Vagina (tissue), 2 donors: ENCODE measurements around the gene PPP1CC. TPM values are rescaled to one million over a fixed set of nuclear protein-coding genes. Genes with fewer than 3 reads are reported as not detected.
A peak's percentile ranks its signal among the peaks of the same experiment; 100 is the strongest.

ENCODE experiments used
- DNase-seq, 2 donors: peaks; one replicate each; pipeline ENCODE4 v3.0.0-alpha.2; 2017; ENCODE audit errors: extremely low spot score in 2 of 2
- H3K27ac ChIP-seq: fragments of 200-600 bp; sonication (generic); one replicate; pipeline ENCODE4 v1.5.1; 2019
- H3K27me3 ChIP-seq: fragments of 200-600 bp; sonication (generic); one replicate; pipeline ENCODE4 v1.5.1; 2019
- H3K36me3 ChIP-seq, 2 donors: fragments of 200-600 bp; sonication (generic); one replicate each; pipeline ENCODE4 v1.5.1; 2017 to 2019
- H3K4me1 ChIP-seq: fragments of 200-600 bp; sonication (generic); one replicate; pipeline ENCODE4 v1.5.1; 2019
- H3K4me3 ChIP-seq, 2 donors: fragments of 200-600 bp; sonication (generic); 1 replicate in 1 of 2; 2 replicates in 1 of 2; pipeline ENCODE4 v1.5.1; 2016 to 2019
- H3K9me3 ChIP-seq: fragments of 200-600 bp; sonication (generic); one replicate; pipeline ENCODE4 v1.5.1; 2019
- CTCF ChIP-seq, 3 experiments: fragments of 450-650 bp in 2 of 3; fragments of 200-600 bp in 1 of 3; sonication (generic) in 1 of 3; IDR thresholded peaks; one replicate each; pipeline ENCODE4 v1.5.1; 2017 to 2019; ENCODE audit warnings: antibody characterized with exemption in 3 of 3, mild to moderate bottlenecking in 2 of 3, moderate library complexity in 2 of 3
- POLR2A ChIP-seq, 2 donors: fragments of 450-650 bp; IDR thresholded peaks; one replicate each; pipeline ENCODE4 v1.6.1; 2017; ENCODE audit warnings: antibody characterized with exemption in 2 of 2, mild to moderate bottlenecking in 2 of 2, moderate library complexity in 2 of 2
- POLR2AphosphoS5 ChIP-seq, 2 donors: sonication (generic); formaldehyde crosslinking; IDR thresholded peaks; one replicate each; pipeline ENCODE4 v1.9.0; 2017; ENCODE audit warnings: antibody characterized with exemption in 2 of 2, mild to moderate bottlenecking in 2 of 2, low read depth in 1 of 2; ENCODE audit not compliant: insufficient read depth in 1 of 2
- intact Hi-C: fragments of 100-400 bp; cut with DNase I; formaldehyde crosslinking; loops from one replicate; pipeline ENCODE4 v1.15.1; 2023
- total RNA-seq: library from RNA; depleted of rRNA; stranded (reverse); fragments of >200 nt; gene quantifications from one replicate; pipeline ENCODE4 v1.2.3, GENCODE V29; 2016

PPP1CC gene
- total RNA-seq, 1 donor from 2014 or later: 87.9 TPM

GRCh38 chr12:110745542-110746284, 3.0 kb upstream of the PPP1CC start:
- no peak for DNase-seq
- Histone ChIP-seq H3K27me3 (no peaks in the 10 kb centered on the region), H3K4me1 (peaks cover 26% of the 10 kb centered on the region), H3K4me3 (no peak overlapping the region), H3K27ac (no peak overlapping the region), H3K36me3 (no peaks in the 10 kb centered on the region), H3K9me3 (no peaks in the 10 kb centered on the region)
- TF ChIP-seq POLR2AphosphoS5 (IDR thresholded peaks at IDR 0.05; ENCODE audit: insufficient read depth in 1 of 2, low read depth in 1 of 2) (no peak), CTCF (IDR thresholded peaks at IDR 0.05) (no peak), POLR2A (IDR thresholded peaks at IDR 0.05) (no peak)
- intact Hi-C loops: no loop called here

- Histone ChIP-seq H3K4me3 (no peak overlapping the region), H3K9me3 (no peaks in the 10 kb centered on the region), H3K36me3 (no peaks in the 10 kb centered on the region), H3K27me3 (no peaks in the 10 kb centered on the region), H3K4me1 (peaks cover 35% of the 10 kb centered on the region), H3K27ac (no peak overlapping the region)
- intact Hi-C loops: no loop called here
- DNase-seq: no peak
- TF ChIP-seq POLR2AphosphoS5 (IDR thresholded peaks at IDR 0.05; ENCODE audit: insufficient read depth in 1 of 2, low read depth in 1 of 2) (no peak), CTCF (IDR thresholded peaks at IDR 0.05) (no peak), POLR2A (IDR thresholded peaks at IDR 0.05) (no peak)
Measured at GRCh38 chr12:110744601-110745264, 2.0 kb upstream of the PPP1CC start.

GRCh38 chr12:110744151-110744571, 1.5 kb upstream of the PPP1CC start:
- TF ChIP-seq POLR2A (IDR thresholded peaks at IDR 0.05) (no peak), POLR2AphosphoS5 (IDR thresholded peaks at IDR 0.05; ENCODE audit: insufficient read depth in 1 of 2, low read depth in 1 of 2) (no peak), CTCF (IDR thresholded peaks at IDR 0.05) (no peak)
- no peak for DNase-seq
- Histone ChIP-seq H3K4me1 (peaks cover 41% of the 10 kb centered on the region), H3K4me3 (no peak overlapping the region), H3K27me3 (no peaks in the 10 kb centered on the region), H3K36me3 (no peaks in the 10 kb centered on the region), H3K9me3 (no peaks in the 10 kb centered on the region), H3K27ac (peak overlapping the region; percentile 93)
- intact Hi-C loops: no loop called here

GRCh38 chr12:110743571-110744093, 941 bp upstream of the PPP1CC start:
- Histone ChIP-seq H3K27me3 (no peaks in the 10 kb centered on the region), H3K9me3 (no peaks in the 10 kb centered on the region), H3K4me1 (peaks cover 46% of the 10 kb centered on the region), H3K4me3 (peak overlapping the region; percentile 55 to 83), H3K27ac (peak overlapping the region; percentile 93), H3K36me3 (no peaks in the 10 kb centered on the region)
- intact Hi-C loops: no loop called here
- TF ChIP-seq POLR2AphosphoS5 (IDR thresholded peaks at IDR 0.05; ENCODE audit: insufficient read depth in 1 of 2, low read depth in 1 of 2) (no peak), POLR2A (IDR thresholded peaks at IDR 0.05) (no peak), CTCF (IDR thresholded peaks at IDR 0.05) (no peak)
- DNase-seq: no peak
